Stimulated activated effector memory CD8-positive, alpha-beta T cell treated with anti-CD3 and anti-CD28 coated beads, Interleukin-12 subunit alpha, Interleukin-12 subunit beta, amount 100 ng/mL, for 72 hours (primary cell): ENCODE results near the gene PEPD.
"Not testable (repeated sequence)": the region's sequence is repeated elsewhere in the genome, so short reads cannot be mapped to it uniquely, and the experiment has no call there.

Experiments
- ATAC-seq: fragments of 150-1000 bp; cut with Tn5 transposase; 2 replicates; pipeline ENCODE4 v1.10.0; 2021
- DNase-seq, 2 donors: peaks; one replicate each; pipeline ENCODE4 v3.0.0; 2021 to 2022; ENCODE audit warnings: low spot score in 2 of 2
- H3K27ac Mint-ChIP-seq: one replicate; pipeline ENCODE4 v1.8.0; 2022; ENCODE audit warnings: mild to moderate bottlenecking, mixed read lengths
- H3K36me3 Mint-ChIP-seq: one replicate; pipeline ENCODE4 v1.8.0; 2022; ENCODE audit warnings: mild to moderate bottlenecking, mixed read lengths
- H3K4me1 Mint-ChIP-seq: one replicate; pipeline ENCODE4 v1.8.0; 2022; ENCODE audit warnings: mixed read lengths
- H3K4me3 Mint-ChIP-seq: one replicate; pipeline ENCODE4 v1.8.0; 2022; ENCODE audit warnings: mild to moderate bottlenecking, mixed read lengths
- H3K9me3 Mint-ChIP-seq: one replicate; pipeline ENCODE4 v1.8.0; 2022; ENCODE audit warnings: mixed read lengths

The PEPD gene

DNA sequence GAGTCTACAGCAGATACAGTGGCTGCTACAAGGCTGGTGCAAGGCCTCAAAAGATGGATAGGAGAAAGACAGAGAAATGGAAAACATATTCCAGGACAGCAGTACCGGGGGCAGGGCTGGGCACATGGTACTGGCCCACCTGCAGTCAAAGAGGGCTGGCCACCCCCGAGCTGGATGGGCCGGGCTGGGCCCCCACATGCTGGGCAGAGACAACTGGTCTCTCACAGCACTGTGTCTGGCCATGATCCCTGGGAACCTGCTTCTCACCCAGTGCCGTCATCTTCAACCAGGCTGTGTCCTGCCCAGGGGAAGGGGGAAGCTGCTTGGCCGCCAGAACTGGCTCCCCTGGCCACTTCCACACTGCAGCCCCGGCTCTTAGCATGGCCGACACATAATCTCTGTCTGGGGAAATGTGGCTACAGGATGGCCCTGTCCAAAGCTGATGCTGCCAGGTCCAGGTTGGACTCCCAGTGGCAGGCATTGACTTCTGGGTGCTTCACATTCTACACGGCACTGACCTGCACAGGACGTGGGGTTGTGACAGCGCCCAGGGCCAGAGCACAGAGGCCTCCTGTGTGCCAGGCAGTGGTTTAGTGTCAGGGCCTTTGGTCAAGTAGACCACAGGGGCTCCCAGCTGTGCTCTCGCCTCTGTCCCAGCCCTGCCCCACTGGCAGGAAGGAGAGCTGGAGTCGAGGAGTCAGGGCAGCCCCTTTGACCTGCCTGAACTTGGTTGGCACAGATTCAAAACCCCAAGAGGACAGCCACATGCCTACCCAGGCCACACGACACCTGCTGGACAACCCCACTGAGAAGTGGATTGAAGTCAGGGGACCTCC, 21.7 kb downstream of the PEPD start:
- H3K27ac Mint-ChIP-seq, result no peak overlapping the region
- no peaks in the 10 kb centered on the region for H3K4me1 Mint-ChIP-seq
- H3K4me3 Mint-ChIP-seq, result no peak overlapping the region
- ATAC-seq, result no peak
- no peaks in the 10 kb centered on the region for H3K36me3 Mint-ChIP-seq
- DNase-seq, result no peak
- H3K9me3 Mint-ChIP-seq, result no peaks in the 10 kb centered on the region

DNA sequence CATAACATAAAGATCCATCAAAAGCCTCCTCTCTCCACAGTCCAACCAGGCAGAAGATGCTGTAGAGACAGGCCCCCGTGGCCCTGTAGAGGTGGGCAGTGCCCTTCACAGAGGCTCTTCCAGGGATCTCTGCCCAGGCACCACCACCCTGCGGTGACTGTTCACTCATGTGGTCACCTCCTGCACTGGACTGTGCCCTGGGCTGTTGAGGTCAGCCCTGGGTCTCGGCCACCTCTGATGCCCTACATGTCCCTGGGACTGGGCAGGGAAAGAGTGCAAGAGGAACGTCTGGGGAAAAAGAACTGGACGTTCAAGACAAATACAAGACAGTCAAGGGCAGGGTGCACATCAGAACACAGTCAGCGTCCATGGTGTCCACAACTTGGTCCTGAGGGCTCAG, 22.3 kb downstream of the PEPD start:
- peaks cover 2% of the 10 kb centered on the region for H3K4me1 Mint-ChIP-seq
- H3K9me3 Mint-ChIP-seq, result no peaks in the 10 kb centered on the region
- DNase-seq, result no peak
- H3K4me3 Mint-ChIP-seq, result no peak overlapping the region
- ATAC-seq, result no peak
- H3K27ac Mint-ChIP-seq, result no peak overlapping the region
- H3K36me3 Mint-ChIP-seq, result no peaks in the 10 kb centered on the region

DNA sequence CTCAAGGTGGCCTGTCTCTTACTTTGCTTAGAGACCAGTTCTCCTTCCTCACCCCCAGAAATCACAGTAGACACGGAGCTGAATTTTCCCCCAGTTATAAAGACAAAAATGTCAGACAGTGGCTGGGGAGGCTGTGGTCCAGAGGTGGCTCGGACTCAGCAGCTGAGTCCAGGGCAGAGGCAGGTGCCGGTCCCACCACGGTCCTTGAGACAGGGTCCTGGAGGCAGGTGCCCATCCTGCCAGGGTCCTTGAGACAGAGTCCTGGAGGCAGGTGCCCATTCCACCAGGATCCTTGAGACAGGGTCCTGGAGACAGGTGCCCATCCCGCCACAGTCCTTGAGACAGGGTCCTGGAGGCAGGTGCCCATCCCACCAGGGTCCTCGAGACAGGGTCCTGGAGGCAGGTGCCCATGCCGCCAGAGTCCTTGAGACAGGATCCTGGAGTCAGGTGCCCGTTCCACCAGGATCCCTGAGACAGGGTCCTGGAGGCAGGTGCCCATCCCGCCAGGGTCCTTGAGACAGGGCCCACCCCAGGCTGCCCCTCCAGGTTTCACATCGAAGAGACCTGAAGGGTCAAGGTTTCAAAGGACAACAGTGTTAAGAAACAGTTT, 23.1 kb downstream of the PEPD start:
- ATAC-seq (no peak), DNase-seq (no peak)
- Mint-ChIP-seq H3K9me3 (no peaks in the 10 kb centered on the region), H3K4me3 (no peak overlapping the region), H3K36me3 (no peaks in the 10 kb centered on the region), H3K4me1 (peaks cover 7% of the 10 kb centered on the region), H3K27ac (no peak overlapping the region)

DNA sequence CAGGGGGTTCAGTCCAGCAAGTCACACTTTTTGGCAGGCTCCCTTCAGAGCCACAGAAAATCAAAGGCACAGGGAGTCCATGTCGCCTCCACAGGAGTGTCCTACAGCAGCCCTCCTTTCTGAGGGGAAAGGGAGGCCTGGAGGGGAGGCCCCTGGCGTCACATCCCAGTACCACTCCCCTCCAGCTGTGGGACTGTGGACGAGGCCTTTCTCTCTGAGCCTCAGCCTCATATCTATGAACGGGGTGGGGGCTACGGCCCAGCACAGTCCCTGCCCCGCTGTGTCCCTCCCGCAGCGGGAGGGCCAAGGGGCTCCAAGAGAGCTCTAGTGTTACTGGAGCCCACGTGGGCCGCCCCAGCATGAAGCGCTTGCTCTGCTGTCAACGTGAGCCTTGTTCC, 23.8 kb downstream of the PEPD start:
- DNase-seq, result no peak
- H3K9me3 Mint-ChIP-seq, result no peaks in the 10 kb centered on the region
- no peak overlapping the region for H3K4me3 Mint-ChIP-seq
- ATAC-seq, result no peak
- H3K36me3 Mint-ChIP-seq, result no peaks in the 10 kb centered on the region
- H3K27ac Mint-ChIP-seq, result no peak overlapping the region
- H3K4me1 Mint-ChIP-seq, result peaks cover 7% of the 10 kb centered on the region

DNA sequence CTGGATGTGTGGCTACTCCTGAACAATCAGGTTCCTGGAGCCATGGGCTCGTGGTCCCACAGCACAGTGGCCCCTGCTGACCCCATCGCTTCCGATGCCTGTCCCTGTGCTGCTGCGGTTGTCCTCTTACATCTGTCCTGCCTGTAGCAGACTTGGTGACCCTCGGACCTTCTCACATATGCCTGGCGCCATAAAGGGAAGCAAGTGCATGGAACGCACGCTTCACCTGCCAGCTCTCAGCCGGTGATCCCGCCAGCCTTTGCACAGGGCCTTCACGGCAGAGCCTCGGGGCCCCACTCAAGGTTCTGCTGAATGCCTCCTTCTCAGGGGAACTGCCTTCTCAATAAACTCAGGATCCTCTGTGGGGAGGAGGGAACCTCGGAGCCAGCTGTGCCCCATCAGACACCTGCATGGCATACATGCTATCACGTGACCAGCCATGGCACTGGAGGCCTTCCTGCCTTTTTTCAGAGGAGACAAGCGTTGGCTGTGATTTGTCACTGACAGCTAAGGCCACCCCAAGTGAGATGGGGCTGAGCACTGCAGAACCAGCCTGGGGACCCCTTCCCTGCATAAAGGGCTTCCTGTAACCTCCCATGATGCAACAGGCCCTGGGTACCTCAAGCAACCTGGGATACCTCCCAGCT, 24.3 kb downstream of the PEPD start:
- no peaks in the 10 kb centered on the region for H3K9me3 Mint-ChIP-seq
- no peak overlapping the region for H3K27ac Mint-ChIP-seq
- no peak overlapping the region for H3K4me3 Mint-ChIP-seq

DNA sequence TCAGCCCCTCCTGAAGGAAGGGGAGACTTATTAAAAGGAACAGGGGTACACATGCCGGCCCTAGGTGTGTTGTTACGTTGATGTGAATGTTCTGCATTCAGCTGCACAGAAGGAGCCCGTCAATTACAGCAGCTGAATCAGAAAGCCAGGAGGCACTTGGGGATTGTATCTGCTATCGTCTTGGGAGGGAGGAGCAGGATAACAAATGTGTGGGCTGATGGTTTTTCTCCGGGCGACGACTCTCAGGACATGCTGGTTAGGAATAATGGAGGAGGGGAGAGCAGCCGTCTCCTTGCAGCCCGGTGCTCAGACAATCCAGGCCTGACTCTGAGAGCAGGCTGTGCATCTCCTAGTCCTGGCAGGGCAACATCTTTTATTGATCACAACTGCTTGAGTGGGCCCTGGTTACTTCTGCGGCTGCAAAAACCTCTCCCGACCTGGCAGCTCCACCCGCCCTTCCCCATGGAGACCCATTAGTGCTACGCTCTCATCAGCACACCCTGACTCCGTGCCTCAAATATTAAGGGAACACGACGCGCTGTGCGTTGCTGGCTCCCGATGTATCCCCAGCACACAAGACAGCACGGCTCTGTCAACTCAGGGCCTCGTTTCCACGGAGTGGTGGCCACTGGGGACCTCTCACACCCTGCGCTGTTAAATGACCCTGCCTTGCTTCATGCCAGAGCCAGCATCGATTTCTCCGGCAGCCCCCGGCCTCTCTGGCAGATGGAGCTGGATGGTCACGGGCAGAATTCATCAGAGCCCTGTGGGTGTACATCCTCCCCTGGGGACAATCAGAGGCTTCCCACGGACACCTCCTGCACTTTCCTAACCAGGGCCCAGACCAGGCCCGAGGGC, 25.3 kb downstream of the PEPD start:
- Mint-ChIP-seq H3K4me1 (peaks cover 7% of the 10 kb centered on the region), H3K27ac (no peak overlapping the region), H3K4me3 (no peak overlapping the region), H3K9me3 (no peaks in the 10 kb centered on the region), H3K36me3 (no peaks in the 10 kb centered on the region)
- DNase-seq (no peak), ATAC-seq (no peak)

More for the DNA sequence above, 24.3 kb downstream of the PEPD start:
- Mint-ChIP-seq H3K36me3 (no peaks in the 10 kb centered on the region), H3K4me1 (peaks cover 7% of the 10 kb centered on the region)
- DNase-seq, result no peak
- ATAC-seq, result no peak

DNA sequence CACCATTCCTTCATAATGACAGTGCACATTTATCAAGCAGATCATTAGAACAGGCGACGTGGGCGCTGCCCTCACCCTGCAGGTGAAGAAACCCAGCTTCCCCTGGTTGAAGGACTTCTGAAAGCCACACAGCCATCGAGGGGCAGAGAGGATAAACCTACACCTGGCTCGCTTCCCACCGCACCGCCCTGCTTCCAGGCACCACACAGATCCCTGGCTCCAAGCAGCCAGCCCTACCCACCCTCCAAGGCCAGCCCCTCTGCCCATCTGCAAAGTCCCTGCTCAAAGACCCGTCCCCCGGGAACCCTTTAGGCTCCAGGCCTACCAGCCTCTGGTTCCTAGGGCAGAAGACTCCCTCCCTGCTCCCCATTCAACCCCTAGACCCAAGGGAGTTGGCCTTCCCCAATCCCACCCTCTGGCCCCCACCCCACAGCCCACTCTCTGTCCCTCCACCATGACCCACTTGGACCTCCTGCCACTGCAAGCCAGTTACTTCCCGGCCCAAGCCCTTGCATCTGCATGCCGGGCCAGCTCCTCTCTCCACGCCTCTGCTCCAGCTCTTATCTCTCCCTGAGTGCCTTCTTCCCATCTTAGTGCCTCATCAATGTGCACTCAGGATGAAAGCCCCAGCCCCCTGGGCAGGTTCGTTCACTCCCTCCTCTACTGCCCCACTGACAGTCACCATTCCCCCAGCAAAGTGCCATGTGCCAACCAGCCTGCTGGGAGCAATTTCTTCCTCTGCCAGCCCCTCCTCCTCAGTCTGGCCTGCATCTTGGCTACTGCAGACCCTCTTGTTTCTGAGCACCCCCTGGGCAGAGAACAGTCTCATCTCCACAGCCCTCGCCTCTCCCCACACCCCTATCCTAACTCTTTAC, 28.0 kb downstream of the PEPD start:
- peak overlapping the region; percentile 78 for H3K27ac Mint-ChIP-seq
- no peak for ATAC-seq
- no peaks in the 10 kb centered on the region for H3K9me3 Mint-ChIP-seq
- no peak overlapping the region for H3K4me3 Mint-ChIP-seq
- peaks cover 7% of the 10 kb centered on the region for H3K4me1 Mint-ChIP-seq
- no peak for DNase-seq
- no peaks in the 10 kb centered on the region for H3K36me3 Mint-ChIP-seq

DNA sequence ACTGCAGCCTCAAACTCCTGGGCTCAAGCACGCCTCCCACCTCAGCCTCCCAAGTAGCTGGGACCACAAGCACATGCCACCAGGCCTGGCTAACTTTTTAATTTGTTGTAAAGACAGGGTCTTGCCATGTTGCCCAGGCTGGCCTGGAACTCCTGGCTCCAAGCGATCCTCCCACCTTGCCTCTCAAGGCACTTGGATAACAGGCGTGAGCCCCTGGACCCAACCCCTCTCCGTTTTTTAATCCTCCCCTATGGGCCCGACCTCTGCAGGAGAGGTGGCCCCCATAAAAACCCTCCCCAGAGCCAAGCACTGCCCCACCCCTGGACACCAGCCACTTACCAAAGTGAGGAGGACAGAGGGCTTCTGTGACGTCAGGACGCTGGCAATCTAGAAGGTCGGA, 28.6 kb downstream of the PEPD start:
- Mint-ChIP-seq H3K9me3 (no peaks in the 10 kb centered on the region), H3K4me3 (no peak overlapping the region), H3K36me3 (no peaks in the 10 kb centered on the region), H3K4me1 (peaks cover 7% of the 10 kb centered on the region), H3K27ac (no peak overlapping the region)
- no peak for DNase-seq
- ATAC-seq, result no peak

DNA sequence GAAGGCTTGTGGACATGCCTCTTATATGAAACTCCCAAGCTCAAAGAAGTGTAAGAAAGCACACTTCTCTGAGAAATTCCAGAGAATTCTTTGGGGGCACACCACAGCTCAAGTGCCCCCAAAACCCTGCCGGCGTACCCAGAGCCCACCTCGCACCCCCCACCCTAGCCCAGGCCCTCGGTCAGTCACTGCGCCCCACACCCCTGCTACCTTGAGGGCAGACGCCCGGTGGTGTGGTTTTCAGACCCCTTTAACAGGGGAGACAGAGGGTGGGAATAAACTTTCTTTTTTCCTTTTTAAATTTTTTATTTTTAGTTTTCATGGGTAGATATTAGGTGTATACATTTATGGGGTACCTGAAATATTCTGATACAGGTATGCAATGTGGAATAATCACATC, 29.5 kb downstream of the PEPD start:
- H3K36me3 Mint-ChIP-seq, result no peaks in the 10 kb centered on the region
- H3K27ac Mint-ChIP-seq, result no peak overlapping the region
- peaks cover 7% of the 10 kb centered on the region for H3K4me1 Mint-ChIP-seq
- H3K9me3 Mint-ChIP-seq, result no peaks in the 10 kb centered on the region
- DNase-seq (no peak), ATAC-seq (no peak)
- H3K4me3 Mint-ChIP-seq, result no peak overlapping the region

DNA sequence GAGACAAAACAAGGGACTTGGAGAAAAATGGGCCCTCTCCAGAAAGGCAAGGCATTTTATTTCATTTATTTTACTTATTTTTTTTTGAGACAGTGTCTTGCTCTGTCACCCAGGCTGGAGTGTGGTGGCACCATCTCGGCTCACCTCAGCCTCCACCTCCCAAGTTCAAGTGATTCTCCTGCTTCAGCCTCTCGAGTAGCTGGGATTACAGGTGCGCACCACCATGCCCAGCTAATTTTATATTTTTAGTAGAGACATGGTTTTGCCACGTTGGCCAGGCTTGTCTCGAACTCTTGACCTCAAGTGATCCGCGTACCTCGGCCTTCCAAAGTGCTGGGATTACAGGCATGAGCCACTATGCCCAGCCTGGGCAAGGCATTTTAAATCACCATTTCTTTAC, 31.0 kb downstream of the PEPD start:
- H3K4me1 Mint-ChIP-seq, H3K36me3 Mint-ChIP-seq, H3K9me3 Mint-ChIP-seq, H3K4me3 Mint-ChIP-seq, H3K27ac Mint-ChIP-seq, ATAC-seq, DNase-seq: not testable (repeated sequence)

DNA sequence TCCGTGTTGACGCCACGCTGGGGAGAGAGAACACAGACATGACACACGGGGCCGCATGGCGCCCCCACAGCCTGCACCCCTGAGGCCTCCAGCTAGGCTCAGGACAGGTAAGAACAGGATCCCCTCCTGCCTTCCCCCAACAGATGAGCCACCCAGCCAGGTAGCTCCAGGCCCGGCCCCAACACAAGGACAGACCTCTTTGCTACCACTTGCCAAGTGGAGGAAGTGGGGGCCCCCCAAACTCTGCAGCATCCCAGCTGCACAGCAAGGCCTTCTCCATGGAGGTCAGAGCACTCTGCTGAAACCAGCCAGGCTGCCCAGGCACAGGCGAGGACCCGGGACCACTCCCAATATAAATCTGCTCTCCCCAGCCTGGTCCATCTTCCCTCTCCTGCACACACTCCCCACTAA, 31.5 kb downstream of the PEPD start:
- Mint-ChIP-seq H3K4me3 (no peak overlapping the region), H3K9me3 (no peaks in the 10 kb centered on the region), H3K4me1 (peaks cover 7% of the 10 kb centered on the region), H3K27ac (no peak overlapping the region), H3K36me3 (no peaks in the 10 kb centered on the region)
- ATAC-seq, result no peak
- DNase-seq, result no peak

DNA sequence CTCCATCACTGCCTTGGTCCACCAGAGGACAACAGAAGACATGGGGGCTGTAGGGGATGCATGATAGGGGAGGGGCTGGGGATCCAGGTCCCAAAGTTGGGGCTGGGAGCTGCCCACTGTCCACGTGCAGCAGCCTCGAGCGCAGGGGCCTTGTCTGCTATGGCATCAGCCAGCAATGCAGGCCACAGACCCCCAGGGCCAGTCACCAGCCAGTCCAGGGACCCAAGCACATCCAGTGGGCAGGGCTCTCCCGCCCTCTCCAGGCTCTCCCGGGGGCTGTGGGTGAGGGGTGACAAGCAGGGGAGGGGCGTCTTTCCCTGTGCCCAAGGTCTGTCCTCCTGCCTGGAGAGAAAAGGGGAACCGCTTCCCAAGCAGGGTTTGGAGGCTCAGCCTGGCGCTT, 32.8 kb downstream of the PEPD start:
- H3K4me3 Mint-ChIP-seq, result no peak overlapping the region
- peak overlapping the region; percentile 48 for H3K27ac Mint-ChIP-seq
- H3K9me3 Mint-ChIP-seq, result no peaks in the 10 kb centered on the region
- no peak for DNase-seq
- no peak for ATAC-seq
- no peaks in the 10 kb centered on the region for H3K36me3 Mint-ChIP-seq
- peaks cover 7% of the 10 kb centered on the region for H3K4me1 Mint-ChIP-seq

DNA sequence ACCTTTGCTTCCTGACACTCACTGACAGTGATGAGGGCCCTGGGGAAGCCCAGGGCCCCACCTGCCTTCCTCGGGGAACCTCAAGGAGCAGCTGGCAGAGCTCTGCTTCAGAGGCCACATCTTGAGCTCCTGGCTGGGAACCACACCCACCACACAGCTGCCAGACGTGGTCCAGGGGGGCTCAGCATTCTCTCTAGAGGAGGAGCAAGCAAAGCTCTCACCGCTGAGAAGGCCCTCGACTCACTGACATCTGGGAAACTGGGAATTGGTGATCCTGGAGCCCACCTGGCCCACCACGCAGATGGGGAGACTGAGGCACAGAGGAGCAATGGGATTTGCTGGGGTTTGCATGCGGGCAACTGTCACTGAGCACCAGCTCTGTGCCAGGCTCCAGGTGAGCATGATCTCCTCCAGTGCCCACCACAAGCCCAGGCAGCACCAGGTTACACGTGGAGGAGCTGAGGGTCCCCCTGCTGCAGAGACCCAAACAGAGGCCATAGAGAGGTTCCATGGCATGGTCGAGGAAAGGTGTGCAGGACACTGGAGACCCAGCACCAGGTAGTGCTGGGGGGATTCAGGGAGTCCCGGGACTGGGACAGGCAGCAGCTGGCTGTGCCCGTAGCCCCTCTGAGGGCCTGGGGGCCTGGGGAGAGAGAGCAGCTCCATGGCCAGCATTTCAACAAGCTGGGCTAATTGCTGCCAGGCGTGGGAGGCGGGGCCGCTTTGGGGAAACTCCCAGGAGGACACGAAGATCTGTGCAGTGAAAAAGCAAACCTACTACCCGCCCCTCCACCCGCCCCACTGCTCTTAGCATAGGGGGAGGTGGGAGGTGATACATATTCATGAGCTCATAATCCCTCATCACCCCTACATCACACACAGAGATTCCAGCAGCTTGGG, 33.4 kb downstream of the PEPD start:
- peaks cover 6% of the 10 kb centered on the region for H3K4me1 Mint-ChIP-seq

More for the DNA sequence above, 33.4 kb downstream of the PEPD start:
- no peak for DNase-seq
- ATAC-seq, result no peak
- H3K36me3 Mint-ChIP-seq, result no peaks in the 10 kb centered on the region
- no peaks in the 10 kb centered on the region for H3K9me3 Mint-ChIP-seq
- H3K4me3 Mint-ChIP-seq, result no peak overlapping the region
- H3K27ac Mint-ChIP-seq, result peak overlapping the region; percentile 48
